Vagina (tissue), 2 donors: ENCODE data around the gene TBX1.

ENCODE experiments used
- CTCF ChIP-seq, 3 experiments: fragments of 450-650 bp in 2 of 3; fragments of 200-600 bp in 1 of 3; sonication (generic) in 1 of 3; IDR thresholded peaks; one replicate each; pipeline ENCODE4 v1.5.1; 2017 to 2019; ENCODE audit warnings: antibody characterized with exemption in 3 of 3, mild to moderate bottlenecking in 2 of 3, moderate library complexity in 2 of 3
- POLR2A ChIP-seq, 2 donors: fragments of 450-650 bp; IDR thresholded peaks; one replicate each; pipeline ENCODE4 v1.6.1; 2017; ENCODE audit warnings: antibody characterized with exemption in 2 of 2, mild to moderate bottlenecking in 2 of 2, moderate library complexity in 2 of 2
- POLR2AphosphoS5 ChIP-seq, 2 donors: sonication (generic); formaldehyde crosslinking; IDR thresholded peaks; one replicate each; pipeline ENCODE4 v1.9.0; 2017; ENCODE audit warnings: antibody characterized with exemption in 2 of 2, mild to moderate bottlenecking in 2 of 2, low read depth in 1 of 2; ENCODE audit not compliant: insufficient read depth in 1 of 2

GRCh38 chr22:19775496-19776325 is 15.1 kb downstream of the TBX1 start:
- no peak for TF ChIP-seq CTCF (IDR thresholded peaks at IDR 0.05)
- no peak for TF ChIP-seq POLR2AphosphoS5 (IDR thresholded peaks at IDR 0.05; ENCODE audit: insufficient read depth in 1 of 2, low read depth in 1 of 2)
- no peak for TF ChIP-seq POLR2A (IDR thresholded peaks at IDR 0.05)
